ENCODE data around the gene INTS11. TPM values are rescaled to one million over a fixed set of nuclear protein-coding genes. Genes with fewer than 3 reads are reported as not detected.
A peak's percentile ranks its signal among the peaks of the same experiment; 100 is the strongest.

INTS11 gene
- polyA plus RNA-seq, 4 donors, result 94.9 to 331 (median 186) TPM

- no peaks in the 10 kb centered on the region for H3K9me3 ChIP-seq (ENCODE audit: control insufficient read depth in 2 of 2, insufficient read depth in 1 of 2, low read depth in 1 of 2, low read length in 1 of 2)
- peaks cover 7 to 34% (median 13%) of the 10 kb centered on the region in 3 donors for H3K4me1 ChIP-seq (ENCODE audit: control insufficient read depth in 3 of 3, insufficient read depth in 2 of 3, low read depth in 1 of 3, low read length in 2 of 3)
- 19 to 37% (median 37%) methylated on average over 27 of the region's 27 CpGs for WGBS, 3 donors
- FAIRE-seq (no peak), DNase-seq (peak; percentile 46 to 67)
- H3K4me3 ChIP-seq (ENCODE audit: low read depth in 1 of 3, low read length in 3 of 3), result peak overlapping the region; percentile 65 to 76 (median 68)
- no peaks in the 10 kb centered on the region for H3K27me3 ChIP-seq (ENCODE audit: control insufficient read depth in 3 of 3, insufficient read depth in 3 of 3, low read length in 3 of 3)
- peaks cover 0 to 47% (median 2%) of the 10 kb centered on the region in 3 donors for H3K36me3 ChIP-seq (ENCODE audit: control insufficient read depth in 3 of 3, insufficient read depth in 2 of 3, low read depth in 1 of 3, low read length in 3 of 3)
- peak overlapping the region; percentile 20 to 85 (median 75) for H3K27ac ChIP-seq (ENCODE audit: low read depth in 1 of 3, low read length in 2 of 3)
These were observed 17.7 kb downstream of the INTS11 start for GRCh38 chr1:1306661-1307260.

- Histone ChIP-seq H3K27me3 (ENCODE audit: control insufficient read depth in 3 of 3, insufficient read depth in 3 of 3, low read length in 3 of 3) (no peaks in the 10 kb centered on the region), H3K4me3 (ENCODE audit: low read depth in 1 of 3, low read length in 3 of 3) (peak overlapping the region in 2 of 3 donors; percentile 68 to 76), H3K9me3 (ENCODE audit: control insufficient read depth in 2 of 2, insufficient read depth in 1 of 2, low read depth in 1 of 2, low read length in 1 of 2) (no peaks in the 10 kb centered on the region), H3K27ac (ENCODE audit: low read depth in 1 of 3, low read length in 2 of 3) (peak overlapping the region in 2 of 3 donors; percentile 75 to 77), H3K4me1 (ENCODE audit: control insufficient read depth in 3 of 3, insufficient read depth in 2 of 3, low read depth in 1 of 3, low read length in 2 of 3) (peaks cover 7 to 34% (median 13%) of the 10 kb centered on the region in 3 donors), H3K36me3 (ENCODE audit: control insufficient read depth in 3 of 3, insufficient read depth in 2 of 3, low read depth in 1 of 3, low read length in 3 of 3) (peaks cover 0 to 42% (median 0%) of the 10 kb centered on the region in 3 donors)
- no peak for DNase-seq
- WGBS, 3 donors, result 29 to 40% (median 37%) methylated on average over 11 of the region's 11 CpGs
- FAIRE-seq, result no peak
These were observed 18.3 kb downstream of the INTS11 start for GRCh38 chr1:1306070-1306660.

- Histone ChIP-seq H3K36me3 (ENCODE audit: control insufficient read depth in 3 of 3, insufficient read depth in 2 of 3, low read depth in 1 of 3, low read length in 3 of 3) (peaks cover 0 to 36% (median 0%) of the 10 kb centered on the region in 3 donors), H3K27ac (ENCODE audit: low read depth in 1 of 3, low read length in 2 of 3) (peak overlapping the region; percentile 44 to 77 (median 75)), H3K9me3 (ENCODE audit: control insufficient read depth in 2 of 2, insufficient read depth in 1 of 2, low read depth in 1 of 2, low read length in 1 of 2) (no peaks in the 10 kb centered on the region), H3K4me1 (ENCODE audit: control insufficient read depth in 3 of 3, insufficient read depth in 2 of 3, low read depth in 1 of 3, low read length in 2 of 3) (peaks cover 7 to 34% (median 13%) of the 10 kb centered on the region in 3 donors), H3K27me3 (ENCODE audit: control insufficient read depth in 3 of 3, insufficient read depth in 3 of 3, low read length in 3 of 3) (no peaks in the 10 kb centered on the region), H3K4me3 (ENCODE audit: low read depth in 1 of 3, low read length in 3 of 3) (peak overlapping the region in 2 of 3 donors; percentile 68 to 76)
- DNase-seq (peak; percentile 83 to 90), FAIRE-seq (no peak)
- WGBS, 3 donors, result 10 to 17% (median 12%) methylated on average over 20 to 25 of the region's 25 CpGs
These were observed 19.0 kb downstream of the INTS11 start for GRCh38 chr1:1305300-1306069.

GRCh38 chr1:1304331-1305299 is 19.8 kb downstream of the INTS11 start:
- WGBS, 3 donors, result 34 to 42% (median 40%) methylated on average over 25 to 29 of the region's 29 CpGs
- peak overlapping the region; percentile 44 to 77 (median 75) for H3K27ac ChIP-seq (ENCODE audit: low read depth in 1 of 3, low read length in 2 of 3)
- no peaks in the 10 kb centered on the region for H3K9me3 ChIP-seq (ENCODE audit: control insufficient read depth in 2 of 2, insufficient read depth in 1 of 2, low read depth in 1 of 2, low read length in 1 of 2)
- H3K27me3 ChIP-seq (ENCODE audit: control insufficient read depth in 3 of 3, insufficient read depth in 3 of 3, low read length in 3 of 3), result no peaks in the 10 kb centered on the region
- H3K36me3 ChIP-seq (ENCODE audit: control insufficient read depth in 3 of 3, insufficient read depth in 2 of 3, low read depth in 1 of 3, low read length in 3 of 3), result peaks cover 0 to 36% (median 0%) of the 10 kb centered on the region in 3 donors
- peaks cover 7 to 27% (median 13%) of the 10 kb centered on the region in 3 donors for H3K4me1 ChIP-seq (ENCODE audit: control insufficient read depth in 3 of 3, insufficient read depth in 2 of 3, low read depth in 1 of 3, low read length in 2 of 3)
- no peak for FAIRE-seq
- peak; percentile 48 to 84 for DNase-seq
- H3K4me3 ChIP-seq (ENCODE audit: low read depth in 1 of 3, low read length in 3 of 3), result peak overlapping the region in 2 of 3 donors; percentile 29 to 76

- H3K4me3 ChIP-seq (ENCODE audit: low read depth in 1 of 3, low read length in 3 of 3), result no peak overlapping the region
These were observed 20.7 kb downstream of the INTS11 start for GRCh38 chr1:1303736-1304135.

DNA sequence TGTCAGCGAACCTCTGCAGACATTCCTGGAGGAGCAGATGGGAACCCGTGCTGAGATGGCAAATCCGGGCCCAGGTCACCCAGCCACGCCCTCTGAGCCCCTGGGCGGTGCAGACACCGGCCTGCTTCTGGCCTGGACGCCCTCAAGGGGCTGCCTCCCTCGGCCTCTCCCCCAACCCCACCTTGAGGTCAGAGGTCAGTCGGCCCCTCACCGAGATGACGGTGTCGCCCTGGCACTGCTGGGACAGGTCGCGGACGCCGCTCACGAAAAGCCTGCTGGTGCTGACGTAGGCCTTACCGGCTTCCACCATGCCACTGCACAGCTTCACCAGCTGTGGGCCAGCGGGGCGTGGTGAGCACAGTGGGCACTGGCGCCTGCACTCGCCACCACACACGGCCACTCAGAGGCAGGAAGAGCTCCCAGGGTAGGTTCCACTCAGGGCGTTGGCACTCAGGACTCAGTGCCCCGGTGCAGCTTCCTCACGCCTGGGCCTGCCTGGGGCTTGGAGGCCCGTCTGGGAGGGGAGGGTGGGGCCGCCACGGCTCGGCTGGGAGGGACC is 21.4 kb downstream of the INTS11 start:
- 78 to 81% (median 80%) methylated on average over 27 to 31 of the region's 31 CpGs for WGBS, 3 donors
- FAIRE-seq (no peak), DNase-seq (no peak)
- H3K9me3 ChIP-seq (ENCODE audit: control insufficient read depth in 2 of 2, insufficient read depth in 1 of 2, low read depth in 1 of 2, low read length in 1 of 2), result no peaks in the 10 kb centered on the region
- H3K36me3 ChIP-seq (ENCODE audit: control insufficient read depth in 3 of 3, insufficient read depth in 2 of 3, low read depth in 1 of 3, low read length in 3 of 3), result peaks cover 0 to 45% (median 0%) of the 10 kb centered on the region in 3 donors
- H3K4me1 ChIP-seq (ENCODE audit: control insufficient read depth in 3 of 3, insufficient read depth in 2 of 3, low read depth in 1 of 3, low read length in 2 of 3), result peaks cover 7 to 24% (median 13%) of the 10 kb centered on the region in 3 donors
- H3K4me3 ChIP-seq (ENCODE audit: low read depth in 1 of 3, low read length in 3 of 3), result no peak overlapping the region
- no peak overlapping the region for H3K27ac ChIP-seq (ENCODE audit: low read depth in 1 of 3, low read length in 2 of 3)
- no peaks in the 10 kb centered on the region for H3K27me3 ChIP-seq (ENCODE audit: control insufficient read depth in 3 of 3, insufficient read depth in 3 of 3, low read length in 3 of 3)

More at GRCh38 chr1:1303736-1304135, 20.7 kb downstream of the INTS11 start:
- H3K9me3 ChIP-seq (ENCODE audit: control insufficient read depth in 2 of 2, insufficient read depth in 1 of 2, low read depth in 1 of 2, low read length in 1 of 2), result no peaks in the 10 kb centered on the region
- peaks cover 7 to 24% (median 13%) of the 10 kb centered on the region in 3 donors for H3K4me1 ChIP-seq (ENCODE audit: control insufficient read depth in 3 of 3, insufficient read depth in 2 of 3, low read depth in 1 of 3, low read length in 2 of 3)
- no peak for FAIRE-seq
- H3K27me3 ChIP-seq (ENCODE audit: control insufficient read depth in 3 of 3, insufficient read depth in 3 of 3, low read length in 3 of 3), result no peaks in the 10 kb centered on the region
- peaks cover 0 to 40% (median 0%) of the 10 kb centered on the region in 3 donors for H3K36me3 ChIP-seq (ENCODE audit: control insufficient read depth in 3 of 3, insufficient read depth in 2 of 3, low read depth in 1 of 3, low read length in 3 of 3)
- DNase-seq, result no peak
- H3K27ac ChIP-seq (ENCODE audit: low read depth in 1 of 3, low read length in 2 of 3), result no peak overlapping the region
- WGBS, 3 donors, result 77 to 85% (median 85%) methylated on average over 13 of the region's 13 CpGs

DNA sequence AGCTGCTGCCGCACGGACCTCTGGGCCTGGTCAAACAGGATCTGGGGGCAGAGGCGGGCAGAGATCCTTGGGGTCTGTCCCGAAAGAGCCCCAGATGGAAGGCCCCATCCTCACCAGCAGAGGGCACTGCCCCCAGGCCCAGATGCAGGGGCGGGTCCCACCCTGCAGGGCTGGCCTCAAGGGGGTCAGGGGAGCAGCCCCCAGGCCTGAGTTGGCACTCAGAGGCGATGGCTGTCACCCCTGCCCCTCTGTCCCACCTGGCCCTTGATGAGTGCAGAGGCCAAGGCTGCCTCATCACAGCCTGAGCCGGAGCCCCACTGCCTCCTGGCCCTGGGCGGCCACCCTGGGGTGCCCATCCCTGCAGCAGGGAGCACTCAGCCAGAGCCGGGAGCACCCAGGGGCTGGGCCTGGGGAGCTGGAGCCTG is 22.4 kb downstream of the INTS11 start:
- Histone ChIP-seq H3K4me1 (ENCODE audit: control insufficient read depth in 3 of 3, insufficient read depth in 2 of 3, low read depth in 1 of 3, low read length in 2 of 3) (peaks cover 7 to 24% (median 13%) of the 10 kb centered on the region in 3 donors), H3K27ac (ENCODE audit: low read depth in 1 of 3, low read length in 2 of 3) (no peak overlapping the region), H3K9me3 (ENCODE audit: control insufficient read depth in 2 of 2, insufficient read depth in 1 of 2, low read depth in 1 of 2, low read length in 1 of 2) (no peaks in the 10 kb centered on the region), H3K36me3 (ENCODE audit: control insufficient read depth in 3 of 3, insufficient read depth in 2 of 3, low read depth in 1 of 3, low read length in 3 of 3) (peaks cover 0 to 51% (median 0%) of the 10 kb centered on the region in 3 donors), H3K4me3 (ENCODE audit: low read depth in 1 of 3, low read length in 3 of 3) (no peak overlapping the region), H3K27me3 (ENCODE audit: control insufficient read depth in 3 of 3, insufficient read depth in 3 of 3, low read length in 3 of 3) (no peaks in the 10 kb centered on the region)
- DNase-seq (no peak), FAIRE-seq (no peak)
- WGBS, 3 donors, result 90 to 92% (median 92%) methylated on average over 8 to 9 of the region's 9 CpGs
